AG08395 (cell line): ENCODE data around the gene HORMAD1.
"Not testable (repeated sequence)": the region's sequence is repeated elsewhere in the genome, so short reads cannot be mapped to it uniquely, and the experiment has no call there.

ENCODE experiments used
- DNase-seq: peaks from one replicate; pipeline ENCODE4 v3.0.0; 2012; ENCODE audit warnings: mixed read lengths, low spot score

Gene HORMAD1

GRCh38 chr1:150696995-150697927, 23.4 kb downstream of the HORMAD1 start, which contains the start of gene GOLPH3L:
Gene GOLPH3L, minus strand, starts transcription at chr1:150697154. Its CDS starts 2,316 bp downstream, at chr1:150694838.
- DNase-seq: peak; percentile 96

- peak; percentile 8 for DNase-seq
Measured at GRCh38 chr1:150696590-150696989, 24.1 kb downstream of the HORMAD1 start.

GRCh38 chr1:150696162-150696561, 24.5 kb downstream of the HORMAD1 start:
- DNase-seq: no peak

- no peak for DNase-seq
Measured at GRCh38 chr1:150695561-150695960, 25.1 kb downstream of the HORMAD1 start.

GRCh38 chr1:150692720-150693119, 28.0 kb downstream of the HORMAD1 start:
- DNase-seq: no peak

GRCh38 chr1:150688763-150689162, 31.9 kb downstream of the HORMAD1 start:
- DNase-seq: no peak

- DNase-seq: no peak
Measured at GRCh38 chr1:150686275-150686674, 34.4 kb downstream of the HORMAD1 start.

GRCh38 chr1:150683914-150684313, 36.8 kb downstream of the HORMAD1 start:
- DNase-seq: no peak

- DNase-seq: no peak
Measured at GRCh38 chr1:150678988-150679387, 41.7 kb downstream of the HORMAD1 start.

- DNase-seq: no peak
Measured at GRCh38 chr1:150674881-150675280, 45.8 kb downstream of the HORMAD1 start.

GRCh38 chr1:150663321-150663720, 57.4 kb downstream of the HORMAD1 start:
- no peak for DNase-seq

- no peak for DNase-seq
Measured at GRCh38 chr1:150662811-150663210, 57.9 kb downstream of the HORMAD1 start.

GRCh38 chr1:150661156-150661555, 59.5 kb downstream of the HORMAD1 start:
- no peak for DNase-seq

- DNase-seq: no peak
Measured at GRCh38 chr1:150660584-150660983, 60.1 kb downstream of the HORMAD1 start.

GRCh38 chr1:150657064-150657463, 63.6 kb downstream of the HORMAD1 start:
- not testable (repeated sequence) for DNase-seq

- not testable (repeated sequence) for DNase-seq
Measured at GRCh38 chr1:150654635-150655034, 66.1 kb downstream of the HORMAD1 start.

- no peak for DNase-seq
Measured at GRCh38 chr1:150650193-150650592, 70.5 kb downstream of the HORMAD1 start.

- no peak for DNase-seq
Measured at GRCh38 chr1:150649441-150650075, 71.1 kb downstream of the HORMAD1 start.
